Naive thymus-derived CD4-positive, alpha-beta T cell (primary cell): ENCODE measurements around the gene ABI3BP. TPM values are rescaled to one million over a fixed set of nuclear protein-coding genes. Genes with fewer than 3 reads are reported as not detected.

Experiments
- ATAC-seq: fragments of 150-1000 bp; cut with Tn5 transposase; 2 replicates; pipeline ENCODE4 v1.10.0; 2021; ENCODE audit warnings: mild to moderate bottlenecking, moderate library complexity
- CTCF ChIA-PET: fragments of 350-600 bp; sonication (Branson Sonifier 250); formaldehyde crosslinking; loops from one replicate; lab custom pipeline; 2021; ENCODE audit warnings: antibody characterized with exemption; lab: Charles Lee
- POLR2A ChIA-PET: fragments of 350-600 bp; sonication (Branson Sonifier 250); formaldehyde crosslinking; loops from one replicate; lab custom pipeline; 2021; ENCODE audit warnings: antibody characterized with exemption, inconsistent platforms; lab: Charles Lee
- DNase-seq, 9 donors: peaks; one replicate each; pipeline versions ENCODE4 v3.0.0 to v3.0.0-alpha.2; 2020 to 2022; ENCODE audit warnings: mixed read lengths in 1 of 9
- H3K27ac ChIP-seq: one replicate; pipeline ENCODE4 v1.7.0; 2013; ENCODE audit warnings: mild to moderate bottlenecking, low read depth, low read length, moderate library complexity
- H3K27me3 ChIP-seq, 2 donors: one replicate each; pipeline ENCODE4 v1.7.0; 2013; ENCODE audit warnings: low read length in 2 of 2, mild to moderate bottlenecking in 2 of 2, moderate library complexity in 2 of 2; ENCODE audit not compliant: control insufficient read depth in 2 of 2, insufficient read depth in 2 of 2
- H3K36me3 ChIP-seq, 3 experiments: 1 replicate in 2 of 3; 2 replicates in 1 of 3; pipeline ENCODE4 v1.7.0; 2013; ENCODE audit warnings: low read length in 3 of 3, mild to moderate bottlenecking in 3 of 3, moderate library complexity in 1 of 3; ENCODE audit not compliant: insufficient read depth in 3 of 3, control insufficient read depth in 2 of 3
- H3K4me1 ChIP-seq, 2 donors: one replicate each; pipeline ENCODE4 v1.7.0; 2013; ENCODE audit warnings: low read length in 2 of 2, mild to moderate bottlenecking in 2 of 2, moderate library complexity in 1 of 2; ENCODE audit not compliant: control insufficient read depth in 2 of 2, insufficient read depth in 2 of 2
- H3K4me3 ChIP-seq: 2 replicates; pipeline ENCODE4 v1.7.0; 2013; ENCODE audit warnings: mild to moderate bottlenecking, low read length
- H3K9me3 ChIP-seq, 3 experiments: 1 replicate in 2 of 3; 2 replicates in 1 of 3; pipeline ENCODE4 v1.7.0; 2013; ENCODE audit warnings: low read length in 3 of 3; ENCODE audit not compliant: control insufficient read depth in 2 of 3
- H3K27ac Mint-ChIP-seq, 9 donors: one replicate each; pipeline ENCODE4 v1.8.0; 2020 to 2022; ENCODE audit warnings: mixed read lengths in 9 of 9, mild to moderate bottlenecking in 8 of 9, moderate library complexity in 5 of 9, inconsistent platforms in 2 of 9
- H3K27me3 Mint-ChIP-seq, 5 donors: one replicate each; pipeline ENCODE4 v1.8.0; 2021 to 2022; ENCODE audit warnings: mixed read lengths in 5 of 5, mild to moderate bottlenecking in 1 of 5
- H3K36me3 Mint-ChIP-seq, 5 donors: one replicate each; pipeline ENCODE4 v1.8.0; 2020 to 2022; ENCODE audit warnings: mixed read lengths in 5 of 5, mild to moderate bottlenecking in 3 of 5, inconsistent platforms in 1 of 5
- H3K4me1 Mint-ChIP-seq, 7 donors: one replicate each; pipeline ENCODE4 v1.8.0; 2020 to 2022; ENCODE audit warnings: mixed read lengths in 7 of 7, mild to moderate bottlenecking in 3 of 7, inconsistent platforms in 1 of 7
- H3K4me3 Mint-ChIP-seq, 10 donors: one replicate each; pipeline ENCODE4 v1.8.0; 2020 to 2022; ENCODE audit warnings: mild to moderate bottlenecking in 10 of 10, mixed read lengths in 10 of 10, moderate library complexity in 6 of 10, inconsistent platforms in 2 of 10
- H3K9me3 Mint-ChIP-seq, 11 donors: one replicate each; pipeline ENCODE4 v1.8.0; 2020 to 2022; ENCODE audit warnings: mixed read lengths in 11 of 11, mild to moderate bottlenecking in 4 of 11, inconsistent platforms in 1 of 11, moderate library complexity in 1 of 11
- intact Hi-C, 2 donors: fragments of 100-400 bp; cut with micrococcal nuclease; formaldehyde crosslinking; loops; one replicate each; pipeline ENCODE4 v1.15.1; 2023
- polyA plus RNA-seq, 2 donors: library from polyadenylated mRNA; unstranded; fragments of 300-500 nt; fragmentation: Illumina TruSeq; gene quantifications; one replicate each; pipeline ENCODE4 v1.2.3, GENCODE V29; 2021
- total RNA-seq, 6 experiments: library from RNA in 5 of 6; stranded (reverse) in 5 of 6; gene quantifications; 1 replicate in 5 of 6; 2 replicates in 1 of 6; pipeline ENCODE4 v1.2.3 and lab custom pipeline; 2021 to 2026

ABI3BP gene
- total and polyA plus RNA-seq, 7 experiments from 2014 or later: not detected

- CTCF ChIA-PET: no interaction called here
- Histone ChIP-seq H3K36me3 (peaks cover 3 to 81% (median 23%) of the 10 kb centered on the region in 3 experiments), H3K4me1 (no peaks in the 10 kb centered on the region), H3K4me3 (no peak overlapping the region), H3K9me3 (no peaks in the 10 kb centered on the region), H3K27ac (no peak overlapping the region), H3K27me3 (no peaks in the 10 kb centered on the region)
- Mint-ChIP-seq H3K4me1 (peaks cover 4 to 16% (median 11%) of the 10 kb centered on the region in 7 donors), H3K4me3 (no peak overlapping the region), H3K27ac (no peak overlapping the region), H3K27me3 (no peaks in the 10 kb centered on the region), H3K36me3 (peaks cover 11 to 51% (median 25%) of the 10 kb centered on the region in 5 donors), H3K9me3 (no peaks in the 10 kb centered on the region)
- intact Hi-C loops: loop anchor here (1.0 to 5.0 kb wide), 3 partner anchors 59 to 899 kb away; no protein-coding TSS in a partner anchor
- peak in 3 of 9 donors; percentile 1 to 11 (median 4) for DNase-seq
- no peak for ATAC-seq
- POLR2A ChIA-PET: interaction anchor here (0.7 kb wide), 1 partner anchor 238 kb away, joined by 4 read pairs; no protein-coding TSS in a partner anchor
These were observed 255.9 kb downstream of the ABI3BP start for GRCh38 chr3:100737334-100737733.

DNA sequence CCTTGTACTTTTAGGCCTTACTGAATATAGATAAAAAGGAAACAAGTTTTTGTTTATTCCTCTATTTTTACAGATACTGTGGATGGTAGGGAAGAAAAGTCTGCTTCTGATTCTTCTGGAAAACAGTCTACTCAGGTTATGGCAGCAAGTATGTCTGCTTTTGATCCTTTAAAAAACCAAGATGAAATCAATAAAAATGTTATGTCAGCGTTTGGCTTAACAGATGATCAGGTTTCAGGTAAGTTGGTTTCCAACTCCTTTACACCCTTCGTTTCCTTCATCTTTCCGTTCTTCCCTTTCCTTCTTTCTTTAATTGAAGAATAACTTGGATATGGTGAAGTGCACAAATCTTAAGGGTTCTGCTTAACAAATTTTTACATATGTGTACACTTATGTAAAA lies 260.8 kb downstream of the ABI3BP start:
- intact Hi-C loops: loop anchor here (2.0 to 5.0 kb wide), 2 partner anchors 14 to 80 kb away; no protein-coding TSS in a partner anchor
- DNase-seq (no peak), ATAC-seq (no peak)
- peaks cover 15 to 61% (median 30%) of the 10 kb centered on the region in 5 donors for H3K36me3 Mint-ChIP-seq
- H3K36me3 ChIP-seq: peaks cover 0 to 59% (median 16%) of the 10 kb centered on the region in 3 experiments
- no peaks in the 10 kb centered on the region for H3K4me1 ChIP-seq
- ChIA-PET CTCF (no interaction called here), POLR2A (interaction anchor here (0.7 kb wide), 1 partner anchor 14 kb away, joined by 3 read pairs; no protein-coding TSS in a partner anchor)
- H3K27me3 ChIP-seq: no peaks in the 10 kb centered on the region
- no peak overlapping the region for H3K4me3 ChIP-seq
- no peaks in the 10 kb centered on the region for H3K9me3 ChIP-seq
- no peaks in the 10 kb centered on the region for H3K27me3 Mint-ChIP-seq
- peaks cover 7 to 25% (median 16%) of the 10 kb centered on the region in 7 donors for H3K4me1 Mint-ChIP-seq
- H3K27ac Mint-ChIP-seq: no peak overlapping the region
- H3K27ac ChIP-seq: no peak overlapping the region
- H3K4me3 Mint-ChIP-seq: no peak overlapping the region
- H3K9me3 Mint-ChIP-seq: no peaks in the 10 kb centered on the region

- H3K4me1 Mint-ChIP-seq: peaks cover 5 to 36% (median 26%) of the 10 kb centered on the region in 7 donors
- peak overlapping the region in 2 of 9 donors; percentile 1 to 4 for H3K27ac Mint-ChIP-seq
- intact Hi-C loops: loop anchor here in 1 of 2 donors (5.0 kb wide), 1 partner anchor 78 kb away; no protein-coding TSS in a partner anchor
- CTCF ChIA-PET: no interaction called here
- H3K4me1 ChIP-seq: no peaks in the 10 kb centered on the region
- DNase-seq (no peak), ATAC-seq (no peak)
- no peaks in the 10 kb centered on the region for H3K9me3 Mint-ChIP-seq
- peaks cover 3 to 40% (median 8%) of the 10 kb centered on the region in 3 experiments for H3K36me3 ChIP-seq
- H3K36me3 Mint-ChIP-seq: peaks cover 5 to 57% (median 16%) of the 10 kb centered on the region in 5 donors
- no peaks in the 10 kb centered on the region for H3K27me3 Mint-ChIP-seq
- H3K9me3 ChIP-seq: no peaks in the 10 kb centered on the region
- H3K27me3 ChIP-seq: no peaks in the 10 kb centered on the region
- H3K27ac ChIP-seq: no peak overlapping the region
- H3K4me3 ChIP-seq: no peak overlapping the region
- POLR2A ChIA-PET: no interaction called here
- no peak overlapping the region for H3K4me3 Mint-ChIP-seq
These were observed 262.7 kb downstream of the ABI3BP start for GRCh38 chr3:100730524-100730923.

DNA sequence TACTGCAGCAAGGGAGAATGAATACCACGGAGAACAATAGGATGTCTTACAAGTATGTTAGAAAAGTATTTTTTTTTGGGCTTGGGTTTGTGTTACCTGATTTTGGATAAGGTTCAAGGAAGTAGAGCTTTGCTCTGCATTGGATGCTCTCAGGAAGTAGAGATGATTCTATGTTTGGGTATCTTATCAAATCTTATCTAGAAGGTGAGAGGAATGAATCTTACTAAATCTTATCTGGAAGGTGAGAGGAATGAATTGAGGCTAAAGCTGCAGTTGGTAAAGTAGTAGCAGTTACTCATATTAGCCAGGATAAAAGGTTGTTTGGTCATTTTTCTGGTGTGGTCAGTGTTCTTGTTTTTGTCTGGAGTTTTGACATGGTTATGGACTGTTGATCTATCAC lies 266.5 kb downstream of the ABI3BP start:
- intact Hi-C loops: loop anchor here in 1 of 2 donors (2.0 kb wide), 1 partner anchor 14 kb away; no protein-coding TSS in a partner anchor
- Mint-ChIP-seq H3K4me3 (no peak overlapping the region), H3K4me1 (peaks cover 11 to 29% (median 21%) of the 10 kb centered on the region in 7 donors), H3K27me3 (no peaks in the 10 kb centered on the region), H3K36me3 (peaks cover 5 to 52% (median 22%) of the 10 kb centered on the region in 5 donors), H3K9me3 (no peaks in the 10 kb centered on the region), H3K27ac (peak overlapping the region in 5 of 9 donors; percentile 2 to 72 (median 49))
- ChIA-PET CTCF (no interaction called here), POLR2A (no interaction called here)
- Histone ChIP-seq H3K4me3 (no peak overlapping the region), H3K9me3 (no peaks in the 10 kb centered on the region), H3K27ac (no peak overlapping the region), H3K4me1 (no peaks in the 10 kb centered on the region), H3K27me3 (no peaks in the 10 kb centered on the region), H3K36me3 (peaks cover 10 to 29% (median 12%) of the 10 kb centered on the region in 3 experiments)
- ATAC-seq (no peak), DNase-seq (no peak)

DNA sequence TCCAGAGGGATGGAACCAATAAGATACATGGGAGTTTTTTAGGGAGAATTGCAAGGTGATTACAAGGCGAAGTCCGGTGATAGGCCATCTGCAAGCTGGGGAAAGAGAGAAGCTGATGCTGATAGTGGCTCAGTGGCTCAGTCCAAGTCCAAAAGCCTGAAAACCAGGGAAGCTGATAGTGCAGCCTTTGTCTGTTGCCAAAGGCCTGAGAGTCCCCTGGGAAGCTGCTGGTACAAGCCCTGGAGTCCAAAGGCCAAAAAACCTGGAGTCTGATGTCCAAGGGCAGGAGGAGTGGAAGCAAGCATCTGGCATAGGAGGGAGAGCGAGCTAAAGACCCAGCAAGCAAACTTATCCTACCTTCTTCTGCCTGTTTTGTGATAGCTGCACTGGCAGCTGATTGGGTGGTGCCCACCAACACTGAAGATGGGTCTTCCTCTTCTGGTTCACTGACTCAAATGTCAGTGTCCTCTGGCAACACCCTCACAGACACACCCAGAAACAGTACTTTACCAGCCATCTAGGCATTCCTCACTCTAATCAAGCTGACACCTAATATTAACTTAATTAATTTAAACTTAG lies 267.2 kb downstream of the ABI3BP start:
- intact Hi-C loops: loop anchor here in 1 of 2 donors (2.0 kb wide), 1 partner anchor 13 kb away; no protein-coding TSS in a partner anchor
- H3K4me3 Mint-ChIP-seq: no peak overlapping the region

DNA sequence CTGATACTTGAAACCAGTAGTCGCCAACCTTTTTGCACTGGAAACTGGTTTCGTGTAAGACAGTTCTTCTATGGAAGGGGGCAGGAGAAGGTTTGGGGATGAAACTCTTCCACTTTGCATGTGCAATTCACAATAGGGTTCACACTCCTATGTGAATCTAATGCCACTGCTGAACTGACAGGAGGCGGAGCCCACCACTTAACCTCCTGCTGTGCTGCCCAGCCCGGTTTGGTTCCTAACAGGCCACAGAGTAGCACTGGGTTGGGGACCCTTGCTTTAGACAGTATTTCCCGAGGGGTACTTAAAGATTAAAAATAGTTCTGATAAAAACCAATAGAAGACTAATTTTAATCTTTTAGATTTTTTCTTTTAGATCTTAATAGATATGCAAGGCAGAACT lies 272.8 kb downstream of the ABI3BP start:
- H3K4me3 Mint-ChIP-seq: no peak overlapping the region
- H3K4me1 Mint-ChIP-seq: peaks cover 25 to 40% (median 38%) of the 10 kb centered on the region in 7 donors
- ChIA-PET CTCF (no interaction called here), POLR2A (no interaction called here)
- H3K36me3 ChIP-seq: peaks cover 9 to 24% (median 18%) of the 10 kb centered on the region in 3 experiments
- ATAC-seq (no peak), DNase-seq (no peak)
- H3K9me3 ChIP-seq: no peaks in the 10 kb centered on the region
- no peak overlapping the region for H3K27ac ChIP-seq
- no peaks in the 10 kb centered on the region for H3K27me3 Mint-ChIP-seq
- no peak overlapping the region for H3K4me3 ChIP-seq
- H3K27me3 ChIP-seq: no peaks in the 10 kb centered on the region
- H3K27ac Mint-ChIP-seq: no peak overlapping the region
- peaks cover 3 to 48% (median 46%) of the 10 kb centered on the region in 5 donors for H3K36me3 Mint-ChIP-seq
- H3K4me1 ChIP-seq: no peaks in the 10 kb centered on the region
- no peaks in the 10 kb centered on the region for H3K9me3 Mint-ChIP-seq
- intact Hi-C loops: no loop called here

More for the DNA sequence above, 267.2 kb downstream of the ABI3BP start:
- Histone ChIP-seq H3K4me3 (no peak overlapping the region), H3K4me1 (no peaks in the 10 kb centered on the region), H3K27ac (no peak overlapping the region), H3K9me3 (no peaks in the 10 kb centered on the region), H3K36me3 (peaks cover 10 to 27% (median 12%) of the 10 kb centered on the region in 3 experiments), H3K27me3 (no peaks in the 10 kb centered on the region)
- H3K4me1 Mint-ChIP-seq: peaks cover 12 to 29% (median 21%) of the 10 kb centered on the region in 7 donors
- no peaks in the 10 kb centered on the region for H3K9me3 Mint-ChIP-seq
- peaks cover 5 to 56% (median 23%) of the 10 kb centered on the region in 5 donors for H3K36me3 Mint-ChIP-seq
- POLR2A ChIA-PET: no interaction called here
- no peak for DNase-seq
- no peaks in the 10 kb centered on the region for H3K27me3 Mint-ChIP-seq
- no peak for ATAC-seq
- peak overlapping the region in 1 of 9 donors; percentile 44 for H3K27ac Mint-ChIP-seq
- CTCF ChIA-PET: no interaction called here
